GM19324 (cell line): Measurements from ENCODE around the gene MTCP1.

Source experiments
- ATAC-seq: cut with Tn5 transposase; IDR thresholded peaks from one replicate; pipeline ENCODE4 v1.9.1; 2021; ENCODE audit warnings: mild to moderate bottlenecking, moderate library complexity; ENCODE audit not compliant: unreplicated experiment, low FRiP score

Gene MTCP1, protein sequence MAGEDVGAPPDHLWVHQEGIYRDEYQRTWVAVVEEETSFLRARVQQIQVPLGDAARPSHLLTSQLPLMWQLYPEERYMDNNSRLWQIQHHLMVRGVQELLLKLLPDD

GRCh38 chrX:155070975-155071693 is at the start of gene MTCP1, which contains the start of the genes BRCC3 and CMC4:
Gene MTCP1, minus strand, starts transcription at chrX:155071136. Its CDS starts 5,126 bp downstream, at chrX:155066010.
Gene BRCC3, plus strand, starts transcription at chrX:155071508. Its CDS starts 20 bp downstream, at chrX:155071528.
Gene CMC4, minus strand, starts transcription at chrX:155071136. Its CDS starts 7,113 bp downstream, at chrX:155064023.
- ATAC-seq: peak; percentile 94

GRCh38 chrX:155115174-155115819 is 44.4 kb upstream of the MTCP1 start:
- no peak for ATAC-seq

DNA sequence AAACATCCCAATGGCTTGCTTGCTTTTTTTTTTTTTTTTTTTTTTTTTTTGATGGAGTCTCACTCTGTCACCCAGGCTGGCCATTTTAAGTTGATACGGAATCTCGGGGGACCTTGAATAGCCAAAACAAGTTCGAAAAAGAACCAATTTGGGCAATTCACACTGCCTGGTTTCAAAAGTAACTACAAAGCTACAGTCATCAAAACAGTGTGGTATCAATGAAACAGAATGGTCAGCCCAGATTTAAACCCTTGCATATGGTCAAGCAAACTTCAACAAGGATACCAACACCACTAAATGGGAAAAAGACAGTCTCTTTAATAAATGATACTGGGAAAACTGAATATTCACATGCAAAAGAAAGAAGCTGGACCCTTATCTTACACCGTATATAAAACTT is 42.2 kb upstream of the MTCP1 start:
- no peak for ATAC-seq

GRCh38 chrX:155112171-155112570 is 41.2 kb upstream of the MTCP1 start:
- no peak for ATAC-seq

GRCh38 chrX:155108427-155108826 is 37.5 kb upstream of the MTCP1 start:
- no peak for ATAC-seq

DNA sequence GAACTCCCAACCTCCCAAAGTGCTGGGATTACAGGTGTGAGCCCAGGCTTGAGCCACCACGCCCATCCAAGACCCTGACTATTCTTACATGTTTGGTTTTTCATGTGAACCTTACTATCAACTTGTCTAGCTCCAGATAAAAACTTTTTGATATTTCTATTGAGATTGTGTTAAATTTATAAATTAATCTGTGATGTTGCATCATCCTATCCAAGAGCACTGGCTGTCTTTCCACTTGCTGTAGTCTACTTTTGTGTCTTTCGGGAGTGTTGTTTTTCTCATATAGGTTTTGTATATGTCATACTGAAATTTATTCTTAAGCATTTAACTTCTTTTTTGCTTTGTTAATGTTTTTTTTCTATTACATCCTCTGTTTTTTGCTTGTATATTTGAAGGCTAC is 35.0 kb upstream of the MTCP1 start:
- ATAC-seq: no peak

GRCh38 chrX:155094468-155095061 is 23.6 kb upstream of the MTCP1 start:
- ATAC-seq: no peak

DNA sequence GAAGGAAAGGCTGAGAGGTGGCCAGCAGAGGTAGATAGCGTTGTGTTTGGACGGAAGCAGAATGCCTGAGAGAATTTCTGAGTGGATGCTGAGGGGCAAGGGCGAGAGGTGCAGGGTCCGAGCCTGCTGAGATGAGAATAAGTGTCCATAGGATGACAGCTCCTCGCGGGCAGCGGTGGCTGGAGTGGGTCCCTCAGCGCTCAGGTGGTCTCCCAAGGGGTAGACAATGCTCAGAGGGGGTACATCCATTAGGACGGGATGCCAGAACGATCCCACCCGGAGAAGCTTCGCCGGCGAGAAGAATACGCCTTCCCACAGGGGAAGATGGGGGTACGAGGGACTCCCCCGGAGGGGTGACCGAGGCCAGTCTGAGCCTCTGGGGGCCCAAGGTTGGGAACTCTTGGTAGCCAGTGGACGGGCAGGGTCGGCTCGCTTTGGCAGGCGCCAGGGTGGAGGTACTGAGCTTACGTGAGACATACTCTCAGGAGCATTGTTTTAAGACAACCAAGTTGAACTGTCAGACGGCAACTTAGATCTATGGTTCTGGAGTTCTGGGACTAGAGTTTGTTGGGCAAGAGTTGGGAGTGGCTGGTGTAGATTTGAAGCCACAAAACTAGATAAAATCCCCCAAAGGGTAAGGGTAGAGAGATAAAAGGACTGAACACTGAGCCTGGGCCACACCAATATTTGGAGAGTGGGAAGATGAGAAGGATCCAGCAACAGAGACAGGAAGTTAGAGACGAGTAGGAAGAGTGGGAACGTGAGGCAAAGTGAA is 16.2 kb upstream of the MTCP1 start:
- ATAC-seq: no peak

GRCh38 chrX:155086202-155086840 is 15.4 kb upstream of the MTCP1 start:
- ATAC-seq: no peak

GRCh38 chrX:155071694-155072280 is 851 bp upstream of the MTCP1 start:
- peak; percentile 34 for ATAC-seq

DNA sequence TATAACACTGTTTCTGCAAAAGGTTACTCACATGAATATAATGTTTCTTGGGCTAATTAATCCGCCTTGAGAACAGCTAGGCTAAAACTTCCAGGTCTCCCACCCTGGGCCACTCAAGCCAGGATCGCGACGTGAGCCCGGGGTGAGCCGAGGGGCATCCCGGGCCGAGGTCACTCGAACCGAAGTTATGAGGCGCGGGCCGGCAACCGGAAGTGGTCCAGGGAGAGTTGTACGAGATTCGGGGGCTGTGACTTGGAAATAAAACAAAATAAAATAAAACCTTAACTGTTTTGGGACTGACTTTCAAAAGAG is 317 bp downstream of the MTCP1 start:
- ATAC-seq: peak; percentile 11

- ATAC-seq: no peak
Measured at GRCh38 chrX:155070038-155070437, 898 bp downstream of the MTCP1 start.

DNA sequence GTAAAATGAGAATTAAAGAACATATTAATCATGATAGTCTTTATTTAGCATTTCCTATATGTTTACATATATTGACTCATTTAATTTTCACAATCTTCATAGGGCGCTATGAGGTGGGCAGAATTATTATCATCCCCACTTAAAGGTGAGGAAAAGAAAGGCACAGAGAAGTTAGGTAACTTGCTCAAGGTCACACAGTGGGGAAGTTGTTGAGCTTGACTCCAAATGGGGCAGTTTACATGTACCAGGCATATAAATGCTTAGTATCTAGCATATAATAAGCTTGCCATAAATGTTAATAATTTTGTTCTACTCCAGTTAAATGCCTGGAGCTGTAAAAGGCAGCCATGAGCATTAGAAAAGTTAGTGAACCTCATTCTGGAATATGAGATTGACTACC is 1.5 kb downstream of the MTCP1 start:
- ATAC-seq: no peak

- ATAC-seq: no peak
Measured at GRCh38 chrX:155068165-155068564, 2.8 kb downstream of the MTCP1 start.

- ATAC-seq: no peak
Measured at GRCh38 chrX:155065035-155065734, 5.8 kb downstream of the MTCP1 start.

GRCh38 chrX:155061760-155062159 is 9.2 kb downstream of the MTCP1 start:
- no peak for ATAC-seq

- ATAC-seq: peak; percentile 82
Measured at GRCh38 chrX:155056877-155057792, 13.8 kb downstream of the MTCP1 start.

DNA sequence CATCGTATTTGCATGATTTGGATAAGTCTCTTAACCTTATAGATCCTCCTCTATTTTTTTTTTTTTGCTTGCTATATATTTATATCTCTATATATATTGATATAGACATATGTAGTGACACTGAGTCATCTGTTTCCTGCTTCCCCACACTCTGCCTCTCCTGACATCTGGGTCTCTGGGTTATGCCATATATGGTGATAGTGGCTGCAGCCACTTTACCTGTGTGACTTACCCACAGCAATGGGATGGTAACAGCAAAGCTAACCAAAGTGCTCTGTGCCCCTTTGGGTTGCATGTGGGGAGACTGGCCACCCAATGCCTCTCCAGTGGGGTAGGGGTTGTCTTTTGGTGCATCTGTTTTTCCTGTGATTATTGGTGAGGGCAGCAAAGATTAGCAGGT is 14.5 kb downstream of the MTCP1 start:
- no peak for ATAC-seq
